GM04503 (cell line): ENCODE results near the gene SH3GLB1.

Source experiments
- DNase-seq: peaks from one replicate; pipeline ENCODE4 v3.0.0-alpha.2; 2012; ENCODE audit warnings: low read depth

SH3GLB1 gene

DNA sequence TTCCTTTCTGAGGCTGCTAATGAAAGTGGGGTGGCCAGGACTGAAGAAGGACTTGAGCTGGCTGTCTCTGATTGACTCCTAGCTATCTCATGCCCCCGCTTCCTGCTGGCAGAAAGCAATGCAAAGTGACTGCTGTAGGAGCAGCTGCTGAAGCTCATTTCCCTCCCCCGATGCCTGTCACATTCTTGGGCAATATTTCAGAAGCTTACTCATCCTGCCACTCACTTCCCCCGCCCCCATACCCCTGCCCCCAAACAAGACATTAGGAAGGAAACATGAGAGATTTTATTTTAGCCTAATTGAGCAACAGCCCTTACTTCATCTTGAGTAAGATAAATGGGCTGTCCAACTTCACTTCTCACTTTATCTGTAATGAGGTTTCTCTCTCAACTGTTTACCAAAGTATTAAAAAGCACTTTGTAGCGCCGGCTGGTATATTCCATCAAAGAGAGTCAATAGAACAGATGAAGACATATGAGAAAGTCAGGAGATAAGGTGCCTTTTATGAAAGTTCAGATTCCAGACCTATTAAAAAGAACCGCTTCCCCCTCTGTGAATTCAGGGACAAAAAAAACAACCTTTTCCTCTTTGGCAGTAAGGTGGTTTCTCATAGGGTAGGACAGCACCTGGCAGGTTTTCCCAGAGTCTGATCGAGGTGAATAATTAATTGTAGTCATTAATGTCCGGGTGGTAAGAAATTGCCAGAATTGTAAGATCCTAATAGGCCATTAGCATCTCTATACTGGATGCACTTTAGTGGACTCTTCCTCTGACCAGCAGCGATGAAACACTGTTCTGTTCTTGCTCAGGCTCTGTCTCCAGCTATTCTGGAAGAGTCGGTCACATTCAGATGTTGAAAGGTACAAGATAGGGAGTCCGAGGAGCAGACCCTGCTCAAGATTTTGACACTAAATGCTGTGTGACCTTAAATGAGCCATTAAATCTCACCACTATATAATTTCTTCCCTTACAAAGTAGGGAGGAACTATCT lies 70.2 kb downstream of the SH3GLB1 start:
- no peak for DNase-seq

DNA sequence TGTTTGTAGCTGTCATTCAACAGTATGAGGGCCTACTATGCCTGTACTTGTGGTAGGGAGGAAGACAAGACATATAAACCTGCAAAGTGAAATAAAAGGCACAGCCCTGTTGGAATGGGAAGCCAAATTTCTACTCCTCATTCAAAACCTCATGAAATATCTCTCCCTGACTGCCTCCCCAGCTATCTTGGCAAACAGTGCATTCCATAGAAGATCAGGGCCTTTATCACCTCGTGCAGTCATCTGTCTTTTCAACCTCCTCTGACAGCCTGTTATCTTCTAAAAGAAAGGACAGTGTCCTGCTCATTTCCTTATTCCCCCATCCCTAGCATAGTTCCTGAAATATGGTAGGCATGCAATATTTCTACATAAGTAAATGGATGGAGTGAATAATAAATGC lies 71.0 kb downstream of the SH3GLB1 start:
- DNase-seq = no peak

GRCh38 chr1:86776108-86776507 lies 71.7 kb downstream of the SH3GLB1 start:
- no peak for DNase-seq

DNA sequence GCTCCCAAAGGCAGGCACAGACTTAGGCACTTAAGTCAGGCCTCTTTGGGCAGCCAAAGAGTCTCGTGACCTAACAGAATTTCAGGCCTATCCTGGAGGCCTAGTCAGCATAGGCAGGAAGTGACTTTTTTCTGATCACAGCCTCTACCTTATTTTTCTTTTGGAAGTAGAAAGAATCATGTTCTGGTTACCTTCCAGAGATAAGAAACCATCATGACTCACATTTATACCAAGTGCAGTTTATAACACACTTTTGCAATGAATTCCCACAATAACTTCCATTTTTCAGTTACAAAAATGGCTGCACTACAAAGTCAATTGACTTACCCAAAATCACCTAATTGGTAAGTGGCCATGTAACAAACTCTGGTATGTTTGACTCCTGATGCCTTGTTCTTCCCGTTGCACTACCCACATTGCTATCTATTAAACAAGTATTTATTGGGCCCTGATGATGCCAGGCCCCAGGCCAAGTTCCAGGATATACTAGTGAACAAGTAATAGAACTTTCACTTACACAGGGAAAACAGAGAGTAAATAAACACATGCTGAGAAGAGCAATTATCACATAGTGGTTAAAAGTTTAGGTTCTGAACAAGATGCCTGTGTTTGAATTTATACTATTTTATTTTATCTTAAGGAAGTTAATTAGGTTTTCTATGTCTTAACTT lies 74.3 kb downstream of the SH3GLB1 start:
- no peak for DNase-seq

GRCh38 chr1:86779308-86780191 lies 75.2 kb downstream of the SH3GLB1 start:
- DNase-seq = no peak

DNA sequence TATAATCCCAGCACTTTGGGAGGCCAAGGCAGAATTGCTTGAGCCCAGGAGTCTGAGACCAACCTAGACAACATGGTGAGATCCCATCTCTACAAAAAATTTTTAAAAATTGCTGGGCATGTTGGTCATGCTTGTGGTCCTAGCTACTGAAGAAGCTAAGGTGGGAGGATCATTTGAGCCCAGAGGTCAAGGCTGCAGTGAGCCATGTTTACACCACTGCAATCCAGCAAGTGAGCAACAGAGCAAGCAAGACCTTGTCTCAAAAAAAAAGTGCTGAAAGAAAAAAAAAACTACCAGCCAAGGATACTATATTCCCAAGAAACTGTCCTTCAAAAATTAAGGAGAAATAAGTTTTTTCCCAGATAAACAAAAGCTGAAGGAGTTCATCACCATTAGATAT lies 78.1 kb downstream of the SH3GLB1 start:
- DNase-seq = no peak

DNA sequence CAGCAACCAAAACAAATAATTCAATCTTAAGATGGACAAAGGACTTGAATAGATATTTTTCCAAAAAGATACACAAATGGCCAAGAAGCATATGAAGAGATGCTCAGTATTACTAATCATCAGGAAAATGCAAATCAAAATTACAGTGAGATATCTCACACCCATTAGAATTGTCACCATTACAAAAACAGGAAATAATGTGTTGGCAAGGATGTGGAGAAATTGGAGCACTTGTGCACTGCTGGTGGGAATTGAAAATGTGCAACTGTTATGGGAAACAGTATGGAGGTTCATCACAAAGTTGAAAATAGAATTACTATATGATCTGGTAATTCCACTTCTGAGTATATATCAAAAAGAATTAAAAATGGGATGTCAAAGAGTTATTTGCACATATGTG lies 83.2 kb downstream of the SH3GLB1 start:
- no peak for DNase-seq

GRCh38 chr1:86788300-86789206 lies 84.2 kb downstream of the SH3GLB1 start:
- no peak for DNase-seq

GRCh38 chr1:86795316-86795715 lies 90.9 kb downstream of the SH3GLB1 start:
- DNase-seq = no peak
